Tibial nerve (tissue), 3 donors: ENCODE data around the gene FAM200C.

Source experiments
- CTCF ChIP-seq, 5 experiments: fragments of 200-600 bp in 3 of 5; fragments of 450-650 bp in 2 of 5; sonication (generic) in 3 of 5; IDR thresholded peaks; one replicate each; pipeline ENCODE4 v1.5.1; 2016 to 2019; ENCODE audit warnings: antibody characterized with exemption in 5 of 5, mild to moderate bottlenecking in 3 of 5, moderate library complexity in 2 of 5
- POLR2A ChIP-seq, 2 donors: fragments of 450-650 bp; IDR thresholded peaks; one replicate each; pipeline ENCODE4 v1.6.1; 2017; ENCODE audit warnings: antibody characterized with exemption in 2 of 2, mild to moderate bottlenecking in 2 of 2, moderate library complexity in 2 of 2

- TF ChIP-seq CTCF (IDR thresholded peaks at IDR 0.05): no peak
- no peak for TF ChIP-seq POLR2A (IDR thresholded peaks at IDR 0.05)
Observed at GRCh38 chr5:160419458-160420330, 19.8 kb upstream of the FAM200C start.
